ENCODE data around the gene PSMD9.
"Not testable (repeated sequence)": the region's sequence is repeated elsewhere in the genome, so short reads cannot be mapped to it uniquely, and the experiment has no call there.

Gene PSMD9

GRCh38 chr12:121874071-121874470 is 14.5 kb upstream of the PSMD9 start:
- no peak for FAIRE-seq

DNA sequence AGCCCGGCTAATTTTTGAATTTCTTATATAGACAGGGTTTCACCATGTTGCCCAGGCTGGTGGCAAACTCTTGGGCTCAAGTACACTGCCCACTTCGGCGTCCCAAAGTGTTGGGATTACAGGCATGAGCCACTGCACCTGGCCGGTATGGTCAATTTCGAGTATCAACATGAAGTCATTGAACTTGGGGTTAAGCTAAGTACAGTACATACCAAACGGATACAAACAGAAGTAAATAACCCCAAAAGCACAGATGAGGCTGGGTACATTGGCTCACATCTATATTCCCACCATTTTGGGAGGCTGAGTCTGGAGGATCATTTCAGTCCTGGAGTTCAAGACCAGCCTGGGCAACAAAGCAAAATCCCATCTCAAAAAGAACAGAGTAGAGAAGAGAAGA is 13.0 kb upstream of the PSMD9 start:
- no peak for FAIRE-seq

- FAIRE-seq: not testable (repeated sequence)
Observed at GRCh38 chr12:121876080-121876447, 12.5 kb upstream of the PSMD9 start.

GRCh38 chr12:121883315-121883660 is 5.3 kb upstream of the PSMD9 start:
- FAIRE-seq: no peak

- FAIRE-seq: not testable (repeated sequence)
Observed at GRCh38 chr12:121885129-121885528, 3.5 kb upstream of the PSMD9 start.

- FAIRE-seq: no peak
Observed at GRCh38 chr12:121888083-121888477, 510 bp upstream of the PSMD9 start.

GRCh38 chr12:121889274-121889624 is 659 bp downstream of the PSMD9 start:
- no peak for FAIRE-seq

GRCh38 chr12:121889661-121890060 is 1.1 kb downstream of the PSMD9 start:
- not testable (repeated sequence) for FAIRE-seq

DNA sequence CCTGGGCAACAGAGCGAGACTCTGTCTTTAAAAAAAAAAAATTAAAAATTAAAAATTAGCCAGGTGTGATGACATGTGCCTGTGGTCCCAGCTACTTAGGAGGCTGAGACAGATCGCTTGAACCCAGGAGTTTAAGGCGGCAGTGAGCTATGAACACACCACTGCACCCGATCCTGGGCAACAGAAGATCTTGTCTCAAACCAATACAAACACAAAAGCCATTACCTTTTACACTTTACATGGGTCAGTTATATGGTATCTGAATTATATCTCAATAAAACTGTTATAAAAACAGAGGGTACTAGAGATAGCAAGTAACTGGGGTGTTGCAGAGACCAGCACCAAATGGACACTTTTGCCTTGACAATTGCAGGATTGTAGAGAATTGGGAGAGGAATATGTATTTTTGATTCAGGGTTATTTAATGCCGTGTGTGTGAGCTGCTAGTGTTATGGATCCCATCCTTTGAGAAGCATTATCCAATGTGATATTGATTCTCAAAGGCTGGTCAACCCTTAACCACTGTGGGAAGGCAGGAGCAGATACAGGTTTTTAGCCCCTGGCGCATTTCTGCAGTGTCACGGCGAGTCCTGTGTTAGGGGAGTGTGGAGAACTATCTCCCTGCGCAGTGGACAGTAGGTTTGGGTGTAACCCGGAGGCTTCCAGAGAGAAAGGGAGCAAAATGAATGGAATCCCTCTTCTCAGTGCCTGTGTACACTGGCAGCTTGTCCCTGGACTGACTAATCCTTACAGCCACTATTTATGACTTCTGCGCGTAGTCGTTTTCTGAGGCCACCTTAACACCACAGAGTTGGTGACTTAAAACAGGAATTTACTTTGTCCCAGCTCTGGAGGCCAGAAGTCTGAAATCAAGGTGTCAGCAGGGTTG is 4.3 kb downstream of the PSMD9 start:
- FAIRE-seq: no peak

DNA sequence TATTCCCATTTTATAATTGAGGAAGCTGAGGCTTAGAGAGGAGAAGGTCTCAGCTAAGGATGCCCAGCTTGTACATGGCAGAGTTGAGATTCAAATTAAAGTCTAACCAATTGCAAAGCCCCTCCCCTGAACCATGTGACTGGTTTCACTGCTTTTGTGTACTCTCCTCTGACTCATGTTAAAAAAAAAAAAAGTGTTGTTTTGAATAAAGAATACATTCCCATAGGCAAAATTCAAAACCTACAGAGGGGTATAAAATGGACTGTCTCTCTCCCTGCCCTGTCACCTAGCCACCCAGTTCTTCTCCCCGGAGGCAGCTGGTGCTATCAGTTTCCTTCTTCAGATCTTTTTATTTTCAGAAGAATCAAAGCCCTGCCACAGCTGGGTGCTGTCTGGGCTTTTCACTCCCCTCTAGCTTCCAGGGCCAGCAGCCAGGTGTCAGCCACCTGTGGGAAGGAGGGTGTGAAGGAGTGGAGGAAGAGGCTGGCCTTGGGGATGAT is 5.4 kb downstream of the PSMD9 start:
- FAIRE-seq: no peak

GRCh38 chr12:121894633-121895032 is 6.0 kb downstream of the PSMD9 start:
- FAIRE-seq: no peak

DNA sequence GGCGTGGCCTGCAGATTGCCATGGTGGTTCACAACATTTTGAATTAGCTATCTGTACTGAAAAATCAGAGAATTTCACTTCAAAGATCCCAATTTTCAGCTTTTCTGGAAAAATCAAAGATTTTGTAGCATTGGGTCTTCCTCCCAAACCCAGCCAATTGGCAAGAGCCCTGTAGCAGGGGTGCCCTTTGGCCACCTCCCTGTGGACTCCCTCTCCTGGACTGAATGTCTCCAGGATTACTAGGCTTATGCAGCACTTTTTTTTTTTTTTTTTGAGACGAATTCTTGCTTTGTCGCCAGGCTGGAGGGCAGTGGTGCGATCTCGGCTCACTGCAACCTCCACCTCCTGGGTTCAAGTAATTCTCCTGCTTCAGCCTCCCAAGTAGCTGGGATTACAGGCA is 9.7 kb downstream of the PSMD9 start:
- FAIRE-seq: no peak

DNA sequence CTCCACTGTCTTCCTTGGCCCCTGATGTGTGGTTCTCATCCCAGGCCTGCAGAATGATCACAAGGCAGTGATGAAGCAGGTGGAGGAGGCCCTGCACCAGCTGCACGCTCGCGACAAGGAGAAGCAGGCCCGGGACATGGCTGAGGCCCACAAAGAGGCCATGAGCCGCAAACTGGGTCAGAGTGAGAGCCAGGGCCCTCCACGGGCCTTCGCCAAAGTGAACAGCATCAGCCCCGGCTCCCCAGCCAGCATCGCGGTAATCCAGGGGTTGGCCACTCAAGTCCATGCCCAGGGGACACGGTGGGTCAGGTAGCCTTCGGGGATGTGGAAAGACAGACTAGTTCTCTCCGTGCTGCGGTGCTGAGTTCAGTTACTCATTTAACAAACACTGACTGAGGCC is 11.0 kb downstream of the PSMD9 start:
- no peak for FAIRE-seq

DNA sequence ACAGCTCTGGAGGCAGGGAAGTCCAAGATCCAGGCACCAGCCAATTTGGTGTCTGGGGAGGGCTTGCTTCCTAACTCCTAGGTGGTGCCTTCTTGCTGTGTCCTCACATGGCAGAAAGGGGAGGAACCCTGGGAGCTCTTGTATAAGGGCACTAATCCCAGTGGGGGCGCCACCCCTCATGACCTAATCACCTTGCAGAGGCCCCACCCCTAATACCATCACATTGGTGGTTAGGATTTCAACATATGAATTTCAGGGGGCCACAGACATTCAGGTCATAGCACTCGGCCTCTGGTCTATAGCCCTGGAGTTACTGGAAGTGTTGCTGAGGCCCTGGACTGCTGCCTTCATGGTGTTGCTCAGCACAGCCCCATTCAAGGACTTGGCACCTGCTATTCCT is 14.6 kb downstream of the PSMD9 start:
- no peak for FAIRE-seq

GRCh38 chr12:121905746-121906145 is 17.2 kb downstream of the PSMD9 start:
- FAIRE-seq: no peak

- no peak for FAIRE-seq
Observed at GRCh38 chr12:121908702-121909101, 20.1 kb downstream of the PSMD9 start.

GRCh38 chr12:121911824-121912585 is 23.4 kb downstream of the PSMD9 start:
- no peak for FAIRE-seq

- FAIRE-seq: no peak
Observed at GRCh38 chr12:121915841-121916321, 27.3 kb downstream of the PSMD9 start.

DNA sequence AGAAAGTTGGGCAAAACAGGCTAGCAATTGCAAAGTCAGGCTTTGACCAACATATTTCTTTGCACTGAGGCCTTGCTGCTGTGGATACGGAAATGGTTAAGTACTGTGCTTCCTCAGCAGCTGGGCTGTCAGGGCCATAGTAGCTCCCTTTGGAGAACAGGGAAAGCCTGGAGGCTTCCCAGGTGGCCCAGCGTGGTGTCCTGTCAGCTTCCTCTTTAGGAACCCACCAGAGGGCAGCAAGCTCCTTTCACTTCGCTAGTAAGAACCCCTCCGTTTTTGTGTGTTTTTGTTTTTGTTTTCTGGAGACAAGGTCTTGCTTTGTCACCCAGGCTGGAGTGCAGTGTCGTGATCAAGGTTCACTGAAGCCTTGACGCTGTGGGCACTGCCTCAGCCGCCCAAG is 28.1 kb downstream of the PSMD9 start:
- no peak for FAIRE-seq

DNA sequence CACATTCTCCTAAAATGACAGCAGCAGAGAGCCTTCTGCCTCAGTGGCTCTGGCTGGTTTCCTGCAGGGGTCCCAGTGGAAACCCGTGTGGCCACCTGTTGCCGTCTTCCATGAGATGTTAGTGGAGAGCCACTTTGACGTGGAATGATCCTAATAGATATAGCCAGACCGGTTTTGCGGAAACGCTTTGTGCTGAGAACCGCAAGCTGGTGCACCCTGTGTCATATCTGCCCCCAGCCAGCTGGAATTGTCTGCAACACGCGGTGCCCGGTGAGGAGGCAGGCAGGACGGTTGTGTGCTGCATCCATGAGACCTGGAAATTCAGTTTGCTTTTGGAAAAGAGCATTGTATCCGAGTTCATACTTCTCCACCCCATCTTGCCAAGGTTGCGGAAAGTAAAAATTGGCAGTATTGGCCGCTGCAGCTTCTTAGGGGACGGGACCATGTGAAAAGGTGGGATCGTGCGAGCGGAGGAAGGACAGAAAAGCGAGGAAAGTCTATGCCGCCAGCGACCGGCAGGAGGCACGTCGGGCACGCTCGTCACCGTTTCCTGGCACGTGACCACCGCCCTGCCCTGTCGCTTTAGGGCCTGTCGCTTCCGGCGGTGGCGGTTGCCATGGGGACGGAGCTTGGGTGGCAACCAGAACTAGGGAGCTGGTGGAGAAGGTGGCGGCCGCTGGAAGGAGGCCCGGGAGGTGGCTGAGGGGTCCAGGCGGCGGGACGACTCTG is 29.5 kb downstream of the PSMD9 start, which contains the start of gene CFAP251:
Gene CFAP251 (plus strand): TSS at position 643 of the 729 bp plus-strand sequence. CDS start 2,714 bp downstream, outside the sequence.
- no peak for FAIRE-seq

DNA sequence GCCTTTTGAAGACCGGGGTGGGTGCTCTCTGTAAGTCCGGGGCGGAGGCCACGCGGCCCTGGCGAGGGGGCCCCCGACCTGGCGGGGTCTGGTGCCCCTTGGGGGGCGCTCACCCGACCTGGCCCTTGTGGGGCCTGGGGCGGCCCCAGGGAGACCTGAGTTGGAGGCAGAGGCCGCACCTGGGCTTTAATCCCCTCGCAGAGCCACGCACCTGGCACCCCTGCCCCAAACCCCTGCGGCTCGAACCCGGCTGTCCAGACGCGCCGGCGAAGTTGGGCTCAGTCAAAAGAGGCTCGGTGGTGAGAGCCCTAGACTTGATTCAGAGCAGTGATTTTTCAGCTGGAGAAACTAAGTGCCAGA is 30.1 kb downstream of the PSMD9 start:
- no peak for FAIRE-seq

DNA sequence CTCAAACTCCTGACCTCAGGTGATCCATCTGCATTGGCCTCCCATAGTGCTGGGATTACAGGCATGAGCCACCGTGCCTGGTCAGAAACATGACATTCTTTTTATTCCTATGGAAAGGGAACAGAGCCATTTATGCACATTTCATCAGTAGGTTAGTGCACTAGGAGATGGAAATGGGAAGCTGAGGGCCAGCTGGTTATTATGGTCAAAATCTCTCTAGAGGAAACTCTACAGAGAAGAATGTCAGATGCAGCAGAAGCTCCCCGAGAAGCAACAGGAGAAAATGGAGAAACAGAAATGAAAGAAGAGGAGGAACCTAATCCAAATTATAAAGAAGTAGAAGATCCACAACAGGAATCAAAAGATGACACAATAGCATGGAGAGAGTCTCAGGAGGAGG is 32.5 kb downstream of the PSMD9 start:
- FAIRE-seq: no peak

GRCh38 chr12:121925358-121925695 is 36.7 kb downstream of the PSMD9 start:
- FAIRE-seq: no peak

Data from colon (tissue), 2 donors.